HG03520 (cell line): ENCODE measurements around the gene SLC25A22.
A peak's percentile ranks its signal among the peaks of the same experiment; 100 is the strongest.

Experiments used
- ATAC-seq: cut with Tn5 transposase; IDR thresholded peaks from one replicate; pipeline ENCODE4 v1.9.1; 2021; ENCODE audit warnings: mild to moderate bottlenecking, moderate library complexity; ENCODE audit not compliant: unreplicated experiment

The SLC25A22 gene

GRCh38 chr11:804599-804964 lies 6.5 kb upstream of the SLC25A22 start:
- ATAC-seq, result no peak

GRCh38 chr11:803770-804598 lies 5.9 kb upstream of the SLC25A22 start:
- ATAC-seq, result no peak

GRCh38 chr11:803467-803742 lies 5.3 kb upstream of the SLC25A22 start:
- ATAC-seq, result no peak

GRCh38 chr11:802693-803466 lies 4.8 kb upstream of the SLC25A22 start:
- ATAC-seq, result no peak

- no peak for ATAC-seq
Measured at GRCh38 chr11:802018-802617, 4.0 kb upstream of the SLC25A22 start.

GRCh38 chr11:801097-801780 lies 3.2 kb upstream of the SLC25A22 start:
- no peak for ATAC-seq

GRCh38 chr11:800473-800872 lies 2.4 kb upstream of the SLC25A22 start:
- no peak for ATAC-seq

- ATAC-seq, result no peak
Measured at GRCh38 chr11:799641-800316, 1.7 kb upstream of the SLC25A22 start.

- ATAC-seq, result peak; percentile 39
Measured at GRCh38 chr11:797296-798092, 587 bp downstream of the SLC25A22 start.

- ATAC-seq, result no peak
Measured at GRCh38 chr11:796565-797295, 1.4 kb downstream of the SLC25A22 start.

- peak; percentile 31 for ATAC-seq
Measured at GRCh38 chr11:795634-796564, 2.2 kb downstream of the SLC25A22 start.

- ATAC-seq, result no peak
Measured at GRCh38 chr11:794766-795633, 3.1 kb downstream of the SLC25A22 start.

GRCh38 chr11:794013-794765 lies 3.9 kb downstream of the SLC25A22 start:
- ATAC-seq, result no peak

GRCh38 chr11:793556-793955 lies 4.5 kb downstream of the SLC25A22 start:
- ATAC-seq, result no peak

- no peak for ATAC-seq
Measured at GRCh38 chr11:792873-793272, 5.2 kb downstream of the SLC25A22 start.

- no peak for ATAC-seq
Measured at GRCh38 chr11:792535-792821, 5.6 kb downstream of the SLC25A22 start.
